ACHN (cell line): ENCODE data around the gene PVRIG.
"Not testable (repeated sequence)": the region's sequence is repeated elsewhere in the genome, so short reads cannot be mapped to it uniquely, and the experiment has no call there.

Experiments
- DNase-seq: peaks from one replicate; pipeline ENCODE4 v3.0.0-alpha.2; 2015
- in situ Hi-C: cut with HindIII; loops from 2 replicates; pipeline ENCODE4 v1.10.0; 2017; ENCODE audit warnings: low sequenced_read_pairs, low pct_ligation_motif_present, low pct_unique_long_range_greater_than_20kb

The PVRIG gene

DNA sequence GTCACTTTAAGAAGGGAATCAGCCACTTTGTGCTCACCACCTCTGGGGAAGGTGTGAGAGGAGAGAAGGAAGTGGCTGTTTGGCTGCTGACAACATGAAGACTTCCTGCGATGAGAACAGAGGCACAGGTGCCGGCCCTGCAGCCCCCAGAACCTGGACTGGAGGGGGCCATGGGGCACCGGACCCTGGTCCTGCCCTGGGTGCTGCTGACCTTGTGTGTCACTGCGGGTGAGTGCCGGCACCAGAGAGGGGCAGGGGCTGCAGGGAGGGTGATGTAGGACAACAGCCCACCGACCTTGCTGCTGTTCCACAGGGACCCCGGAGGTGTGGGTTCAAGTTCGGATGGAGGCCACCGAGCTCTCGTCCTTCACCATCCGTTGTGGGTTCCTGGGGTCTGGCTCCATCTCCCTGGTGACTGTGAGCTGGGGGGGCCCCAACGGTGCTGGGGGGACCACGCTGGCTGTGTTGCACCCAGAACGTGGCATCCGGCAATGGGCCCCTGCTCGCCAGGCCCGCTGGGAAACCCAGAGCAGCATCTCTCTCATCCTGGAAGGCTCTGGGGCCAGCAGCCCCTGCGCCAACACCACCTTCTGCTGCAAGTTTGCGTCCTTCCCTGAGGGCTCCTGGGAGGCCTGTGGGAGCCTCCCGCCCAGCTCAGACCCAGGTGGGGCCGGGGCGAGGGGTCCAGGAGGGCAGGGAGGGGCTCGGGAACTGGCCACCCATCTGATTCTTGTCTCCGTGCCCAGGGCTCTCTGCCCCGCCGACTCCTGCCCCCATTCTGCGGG, at the start of gene PVRIG:
Gene PVRIG (plus strand): TSS at position 149 of the 785 bp plus-strand sequence. CDS start 22 bp downstream, at position 171.
- in situ Hi-C loops, DNase-seq: not testable (repeated sequence)

DNA sequence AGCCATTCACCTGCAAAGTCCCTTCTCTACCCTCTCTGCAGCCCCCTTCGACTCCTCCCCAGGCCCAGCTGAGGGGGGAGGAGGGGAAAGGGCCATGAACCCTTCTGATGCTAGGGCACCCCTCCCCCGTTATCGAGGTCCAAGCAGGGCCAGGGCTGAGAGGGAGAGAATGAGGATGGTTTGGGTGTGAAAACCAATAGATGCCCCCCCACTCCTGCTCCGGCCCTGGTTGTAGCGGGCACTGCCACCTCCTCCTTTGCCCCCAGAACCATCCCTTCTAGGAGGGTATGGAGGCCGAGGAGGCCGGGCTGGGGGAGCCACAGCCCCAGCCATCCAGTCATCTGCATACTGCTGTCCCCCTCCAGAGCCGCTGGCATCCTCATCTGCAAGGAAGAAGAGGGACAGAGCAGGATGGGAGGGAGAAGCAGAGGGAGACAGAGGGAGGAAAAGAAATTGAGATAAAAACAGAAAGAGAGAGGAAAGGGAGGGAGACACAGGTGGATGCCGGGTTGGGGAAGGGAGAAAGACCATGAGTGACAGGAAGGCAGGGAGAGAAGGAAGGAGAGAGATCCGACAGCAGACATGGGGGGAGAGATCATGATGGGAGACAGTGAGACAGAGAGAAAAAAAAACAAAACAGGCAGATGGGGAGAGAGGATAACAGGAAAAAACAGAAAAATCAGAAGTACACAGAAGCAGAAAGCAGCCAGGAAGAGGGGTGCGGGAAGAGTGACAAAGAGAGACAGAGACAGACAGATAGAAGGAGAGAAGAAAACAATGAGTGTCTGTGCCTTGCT, 49.5 kb upstream of the PVRIG start:
- no peak for DNase-seq
- in situ Hi-C loops: no loop called here

DNA sequence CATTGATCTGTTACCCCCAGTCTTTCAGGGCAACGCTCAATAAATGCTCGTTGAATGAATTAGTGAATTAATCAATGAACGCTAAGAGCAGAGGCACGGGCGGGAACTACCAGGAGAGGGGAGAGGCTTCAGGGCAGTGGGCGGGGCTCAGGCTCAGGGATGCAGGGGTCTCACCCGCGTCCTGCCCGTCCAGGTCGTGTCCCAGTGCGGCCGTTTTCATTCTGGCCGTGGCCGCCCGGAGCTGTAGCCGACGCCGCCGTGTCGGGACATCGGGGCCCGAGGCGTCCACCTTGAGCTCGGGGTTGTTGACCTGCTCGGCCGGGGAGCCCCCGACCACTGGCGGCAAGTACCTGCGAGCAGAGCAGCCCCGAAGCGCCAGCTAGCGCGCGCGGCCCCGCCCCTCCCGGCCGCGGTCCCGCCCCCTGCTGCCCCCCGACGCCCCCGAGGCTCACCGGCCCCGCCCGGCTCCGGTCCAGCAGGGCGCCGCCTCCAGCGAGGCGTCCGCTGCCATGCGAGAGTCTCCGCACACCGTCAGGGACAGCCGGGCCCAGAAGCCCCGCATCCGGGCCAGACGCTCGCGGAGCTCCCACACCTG, 48.6 kb upstream of the PVRIG start:
- DNase-seq: no peak
- in situ Hi-C loops: no loop called here

DNA sequence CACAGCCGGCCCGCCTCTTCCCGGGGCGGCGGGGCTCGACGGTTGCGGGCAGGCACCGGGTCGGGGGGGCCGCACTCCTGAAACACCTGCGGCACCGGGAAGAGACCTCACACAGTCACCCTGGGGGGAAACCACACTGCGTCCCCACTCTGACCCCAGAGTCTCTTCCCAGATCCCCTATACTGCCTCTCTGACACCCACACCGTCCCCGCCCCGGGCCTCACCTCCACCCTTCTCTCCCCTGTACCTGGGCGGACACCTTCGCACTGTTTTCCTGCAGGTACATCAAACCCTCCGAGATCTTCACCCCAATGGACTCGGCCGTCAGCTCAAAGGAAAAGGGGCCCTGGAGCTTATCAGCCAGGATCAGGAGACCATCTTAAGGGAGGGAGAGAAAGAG, 47.9 kb upstream of the PVRIG start:
- DNase-seq: no peak
- in situ Hi-C loops: no loop called here

DNA sequence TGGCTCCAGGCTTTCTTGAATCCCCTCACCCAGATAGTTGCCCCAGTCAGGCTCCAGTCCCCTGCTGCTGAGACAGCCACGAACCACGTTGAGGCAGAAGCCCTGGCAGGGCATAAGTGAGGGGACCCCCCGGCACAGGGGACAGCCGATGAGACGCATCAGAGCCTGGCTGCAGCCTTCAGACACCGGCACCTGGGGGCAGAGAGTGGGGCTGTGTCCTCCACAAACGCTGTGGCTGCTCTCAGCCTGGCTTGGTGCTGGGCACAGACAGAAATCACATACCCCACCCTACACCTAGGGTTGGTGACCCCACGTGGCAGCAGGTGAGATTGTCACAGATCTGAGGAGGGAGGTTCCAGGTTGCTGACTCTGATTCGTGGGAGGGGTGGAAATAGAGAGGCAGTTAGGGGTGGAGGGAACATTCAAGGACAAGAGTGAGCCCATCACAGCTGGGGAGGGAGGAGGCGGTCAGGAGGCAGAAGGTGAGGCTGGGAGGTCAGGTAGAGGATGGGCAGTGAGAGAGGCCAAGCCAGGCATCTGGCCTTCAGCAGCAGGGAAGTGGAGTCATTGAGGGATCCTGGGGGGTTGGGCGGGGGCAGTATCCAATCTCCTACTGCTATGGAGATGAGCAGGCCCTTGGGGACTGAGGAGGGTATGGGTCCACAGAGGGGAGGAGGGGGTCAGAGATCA, 45.8 kb upstream of the PVRIG start:
- DNase-seq: no peak
- in situ Hi-C loops: no loop called here

DNA sequence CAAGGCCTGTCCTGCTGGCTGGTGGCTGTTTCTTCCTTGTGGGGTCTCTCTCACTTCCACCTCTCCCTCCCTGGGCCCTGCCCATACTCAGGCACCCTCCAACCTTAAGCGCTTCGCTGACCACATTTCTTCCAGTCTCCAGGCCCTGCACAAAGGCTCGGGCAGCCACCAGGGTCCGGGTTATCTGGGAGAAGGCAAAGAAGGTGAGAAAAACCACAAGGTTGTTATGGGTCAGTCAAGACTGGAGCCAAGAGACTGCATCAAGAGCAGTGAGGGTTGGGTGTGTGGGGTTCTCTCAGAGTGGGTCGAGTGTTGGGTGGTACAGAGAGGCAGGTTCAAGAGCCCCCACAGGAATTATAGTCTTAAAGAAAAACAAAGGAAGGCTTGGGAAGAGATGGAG, 45.2 kb upstream of the PVRIG start:
- DNase-seq: no peak
- in situ Hi-C loops: no loop called here

DNA sequence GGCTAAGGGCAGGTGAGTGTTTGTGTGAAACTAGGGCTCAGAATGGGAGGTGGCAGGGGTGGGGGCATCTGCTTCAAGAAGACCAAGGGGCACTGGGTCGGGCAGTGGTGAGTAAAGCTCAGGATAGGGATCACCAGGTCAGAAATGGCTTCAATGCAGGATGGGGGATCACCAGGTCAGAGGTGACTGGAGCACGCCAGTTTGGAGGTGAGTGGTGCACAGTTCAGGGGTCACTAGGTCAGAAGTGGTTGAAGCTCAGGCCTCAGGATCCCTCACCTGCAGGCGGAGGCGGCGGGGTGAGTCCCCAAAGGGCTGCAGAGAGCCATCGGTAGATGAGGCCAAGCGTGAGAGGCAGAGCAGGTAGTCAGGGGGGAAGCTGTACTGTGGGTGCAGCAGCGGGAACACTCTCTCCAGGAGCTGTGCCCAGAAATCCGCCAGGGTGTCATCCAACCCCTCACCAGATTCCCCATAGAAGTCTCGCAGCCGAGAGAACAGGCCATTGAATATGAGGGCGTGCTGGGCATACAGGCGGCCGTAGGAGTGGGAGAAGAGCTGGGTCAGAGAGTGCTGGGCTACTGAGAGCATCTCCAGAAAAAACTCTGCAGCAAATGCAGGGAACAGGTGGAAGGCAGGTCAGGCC, 44.3 kb upstream of the PVRIG start:
- in situ Hi-C loops: no loop called here
- no peak for DNase-seq

DNA sequence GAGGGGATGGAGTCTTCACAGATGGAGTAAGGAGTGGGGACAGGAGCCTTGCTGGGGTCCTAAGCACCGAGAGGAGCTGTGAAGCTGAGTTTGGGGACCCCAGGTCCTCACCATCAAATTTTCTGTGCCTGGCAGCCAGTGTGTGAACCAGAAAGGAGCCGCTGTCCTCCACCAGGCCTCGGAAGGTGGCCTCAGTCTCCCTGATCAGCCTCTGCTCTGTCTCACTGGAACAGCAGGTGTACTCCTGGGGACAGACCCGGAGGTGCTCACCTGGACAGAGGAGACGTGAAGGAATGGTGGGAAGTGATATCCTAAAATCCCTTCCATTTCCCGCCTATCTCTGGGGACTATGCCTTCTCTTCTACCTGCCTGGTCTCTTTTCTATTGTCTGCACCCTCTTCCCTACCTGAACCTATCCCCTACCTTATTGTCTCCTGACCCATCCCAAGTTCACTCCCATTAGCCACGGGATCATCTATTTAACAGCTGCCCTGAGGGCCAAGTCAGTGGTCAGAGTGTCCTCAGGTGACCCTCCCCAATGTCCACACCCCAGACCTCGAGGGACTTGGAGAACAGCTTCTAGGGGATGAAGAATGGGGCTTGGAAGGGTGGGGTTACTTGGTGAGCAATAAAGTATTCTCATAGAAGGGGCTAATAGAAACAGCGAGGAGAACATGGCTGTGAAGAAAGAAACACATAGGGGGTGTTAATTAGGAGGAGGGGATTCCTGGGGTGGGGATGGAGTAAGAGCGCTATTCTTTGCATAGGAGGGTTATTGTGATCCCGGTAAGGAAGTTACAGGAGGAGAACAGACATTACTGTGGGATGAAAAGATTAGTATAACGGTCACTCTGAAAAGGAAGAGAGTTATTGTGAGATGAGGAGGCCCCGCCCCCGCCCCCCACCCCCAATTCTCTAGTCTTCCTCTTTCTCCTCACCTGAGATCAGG, 43.4 kb upstream of the PVRIG start:
- in situ Hi-C loops: no loop called here
- DNase-seq: no peak

DNA sequence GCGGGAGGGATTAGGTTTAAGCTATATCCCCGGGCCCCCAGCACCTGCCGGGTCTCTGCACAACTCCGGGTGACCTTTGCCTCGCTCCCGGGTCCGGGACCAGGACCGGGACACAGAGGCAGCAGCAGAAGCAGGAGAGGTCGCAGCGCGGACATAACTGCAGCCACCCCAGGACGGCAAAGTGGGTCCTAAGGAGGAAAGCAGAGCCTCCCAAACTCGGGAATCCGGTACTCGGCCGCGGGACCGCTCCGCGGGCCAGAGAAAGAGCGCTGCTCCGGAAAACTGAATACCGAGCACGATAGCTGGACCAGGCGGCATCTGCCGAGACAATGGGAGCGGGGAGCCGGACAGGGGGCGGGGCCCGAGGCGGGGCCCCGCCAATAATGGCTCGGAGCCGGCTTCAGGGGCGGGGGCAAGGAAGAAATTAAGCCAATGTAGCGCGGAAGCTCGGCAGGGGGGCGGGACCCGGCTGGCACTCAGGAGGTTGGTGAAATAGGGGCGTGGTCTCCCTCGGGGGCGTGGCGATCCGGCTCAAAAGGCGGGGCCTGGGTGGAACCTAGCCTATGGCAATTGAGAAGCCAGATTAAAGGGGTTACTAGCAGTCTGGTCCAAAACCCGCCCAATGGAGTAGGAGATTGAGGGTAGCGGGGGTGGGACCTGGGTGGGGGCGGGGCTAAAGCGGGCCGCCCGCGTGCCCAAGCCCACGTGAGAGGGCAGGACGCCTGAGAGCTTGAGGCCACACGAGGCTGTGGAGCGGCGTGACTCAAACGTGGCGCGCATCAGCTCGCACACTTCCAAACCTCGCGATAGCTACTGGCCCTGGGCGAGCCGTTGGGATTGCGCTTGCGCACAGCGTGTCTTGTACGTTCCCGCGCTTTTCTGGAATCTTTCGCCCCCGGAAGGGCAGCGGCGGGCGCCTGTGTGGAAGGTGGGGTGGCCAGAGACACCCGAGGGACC, 42.4 kb upstream of the PVRIG start, which contains the start of the genes GPC2 and STAG3:
Gene GPC2 (minus strand): TSS at position 337 of the 957 bp plus-strand sequence. CDS start 182 bp downstream, at position 155.
Gene STAG3 (plus strand): TSS at position 874 of the 957 bp plus-strand sequence. CDS start 2,639 bp downstream, outside the sequence.
- DNase-seq: peak; percentile 98
- in situ Hi-C loops: no loop called here

DNA sequence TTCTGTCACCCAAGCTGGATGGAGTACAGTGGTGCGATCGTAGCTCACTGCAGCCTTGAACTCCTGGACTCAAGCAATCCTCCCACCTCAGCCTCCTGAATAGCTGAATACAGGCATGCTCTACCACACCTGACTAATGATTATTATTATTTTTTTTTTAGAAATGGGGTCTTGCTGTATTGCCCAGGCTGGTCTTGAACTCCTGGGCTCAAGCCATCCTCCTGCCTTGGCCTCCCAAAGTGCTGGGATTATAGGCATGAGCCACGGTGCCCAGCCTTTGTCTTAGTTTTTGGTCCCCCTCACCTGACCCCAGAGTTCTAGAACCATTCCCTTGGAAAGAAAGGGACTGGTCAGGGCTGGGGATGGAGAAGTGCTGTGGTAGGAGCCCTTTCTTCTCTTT, 39.7 kb upstream of the PVRIG start:
- DNase-seq, in situ Hi-C loops: not testable (repeated sequence)

DNA sequence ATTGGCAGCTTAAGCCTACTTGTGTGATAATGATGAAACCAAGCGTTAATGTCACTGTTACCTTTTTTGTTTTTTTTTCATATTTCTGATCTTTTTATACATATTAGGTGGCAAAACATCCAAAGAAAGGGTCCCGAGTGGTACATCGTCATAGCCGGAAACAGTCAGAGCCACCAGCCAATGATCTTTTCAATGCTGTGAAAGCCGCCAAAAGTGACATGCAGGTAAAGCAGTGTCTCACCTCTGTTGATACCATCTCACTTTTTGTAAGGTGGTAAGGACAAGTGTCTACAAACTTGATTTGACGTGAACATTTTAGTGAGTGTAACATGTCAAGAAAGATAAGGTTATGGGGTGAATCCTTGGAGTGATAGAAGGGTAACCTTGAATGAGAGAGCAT, 37.1 kb upstream of the PVRIG start:
- DNase-seq, in situ Hi-C loops: not testable (repeated sequence)

DNA sequence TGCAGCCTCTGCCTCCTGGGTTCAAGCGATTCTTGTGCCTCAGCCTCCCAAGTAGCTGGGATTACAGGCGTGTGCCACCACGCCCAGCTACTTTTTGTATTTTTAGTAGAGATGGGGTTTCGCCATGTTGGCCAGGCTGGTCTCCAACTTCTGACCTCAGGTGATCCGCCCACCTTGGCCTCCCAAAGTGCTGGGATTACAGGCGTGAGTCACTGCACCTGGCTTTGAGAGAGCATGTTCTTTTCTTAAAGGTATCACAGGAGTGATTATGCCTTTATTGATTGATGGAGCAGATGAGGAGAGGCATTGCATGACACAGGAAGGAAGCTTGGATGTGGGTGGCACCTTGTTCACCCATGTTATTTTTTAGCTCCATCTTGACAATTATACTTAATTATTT, 36.7 kb upstream of the PVRIG start:
- in situ Hi-C loops: not testable (repeated sequence)

DNA sequence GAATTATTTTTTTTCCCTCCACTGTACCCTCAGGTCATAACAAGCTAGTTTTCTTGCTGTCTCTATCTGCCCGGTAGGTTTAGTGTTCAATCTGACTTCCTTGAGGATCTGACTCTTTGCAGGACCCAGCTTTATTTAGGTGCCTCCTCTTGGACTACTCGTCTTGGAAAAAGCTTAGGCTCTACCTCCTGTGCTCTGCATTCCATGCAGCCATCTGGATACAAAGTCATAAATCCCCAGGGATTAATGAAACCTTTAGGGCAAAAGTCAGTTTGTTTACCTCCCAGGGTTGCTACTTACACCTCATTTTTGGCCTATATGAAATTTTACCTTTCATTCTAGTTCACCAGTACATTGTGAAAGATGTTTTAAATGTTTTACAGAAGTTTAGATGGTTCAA, 34.0 kb upstream of the PVRIG start:
- no peak for DNase-seq
- in situ Hi-C loops: no loop called here

More for the DNA sequence above, 36.7 kb upstream of the PVRIG start:
- not testable (repeated sequence) for DNase-seq

DNA sequence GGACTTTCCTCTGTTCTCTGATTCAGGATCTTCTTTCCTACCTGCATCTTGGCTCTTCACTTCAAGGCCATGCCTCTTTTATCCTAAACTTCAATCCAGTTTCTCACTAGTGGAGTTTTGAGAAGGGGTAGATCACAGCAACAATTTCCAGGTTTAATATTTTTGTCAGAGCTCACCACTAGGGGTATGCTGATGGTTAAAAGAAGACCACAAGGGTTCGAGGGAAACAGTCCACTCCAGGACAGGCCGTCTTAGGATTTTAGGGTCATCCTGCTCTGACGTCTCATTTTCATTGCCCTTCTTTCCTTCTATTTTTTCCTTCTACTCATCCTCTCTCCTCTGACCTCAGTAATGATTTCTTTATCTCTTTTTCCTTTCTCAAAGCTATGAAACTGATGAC, 30.7 kb upstream of the PVRIG start:
- in situ Hi-C loops: no loop called here
- no peak for DNase-seq

DNA sequence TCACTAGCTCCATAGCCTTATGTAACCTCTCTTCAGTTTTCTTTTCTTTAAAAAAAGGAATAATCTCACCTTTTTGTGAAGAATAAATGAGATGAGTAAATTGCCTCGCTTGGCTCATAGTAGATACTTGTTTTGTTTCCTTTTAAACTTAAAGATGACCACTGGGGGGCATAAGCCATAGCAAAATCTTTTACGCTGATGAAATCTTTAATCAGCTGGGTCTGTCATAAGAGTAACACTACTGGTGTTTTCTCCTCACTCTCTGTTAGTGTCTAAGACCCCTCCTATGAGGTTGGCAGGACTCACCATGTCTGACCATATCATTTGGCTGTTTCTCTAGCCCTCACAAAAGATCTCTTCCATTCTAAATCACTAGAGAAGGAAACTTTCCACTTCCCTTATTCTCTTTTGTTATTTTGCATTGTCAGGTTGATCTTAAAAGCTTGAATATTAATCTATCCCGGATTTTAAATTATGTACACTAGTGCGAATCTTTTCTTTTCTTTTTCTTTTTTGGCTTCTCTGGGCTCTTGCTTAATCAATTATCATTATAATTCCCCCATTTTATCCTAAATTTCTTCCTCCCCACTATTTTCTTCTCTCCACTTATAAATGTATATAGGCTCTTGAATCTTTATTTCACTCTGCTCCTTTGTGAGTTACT, 29.6 kb upstream of the PVRIG start:
- in situ Hi-C loops: no loop called here
- peak; percentile 68 for DNase-seq

DNA sequence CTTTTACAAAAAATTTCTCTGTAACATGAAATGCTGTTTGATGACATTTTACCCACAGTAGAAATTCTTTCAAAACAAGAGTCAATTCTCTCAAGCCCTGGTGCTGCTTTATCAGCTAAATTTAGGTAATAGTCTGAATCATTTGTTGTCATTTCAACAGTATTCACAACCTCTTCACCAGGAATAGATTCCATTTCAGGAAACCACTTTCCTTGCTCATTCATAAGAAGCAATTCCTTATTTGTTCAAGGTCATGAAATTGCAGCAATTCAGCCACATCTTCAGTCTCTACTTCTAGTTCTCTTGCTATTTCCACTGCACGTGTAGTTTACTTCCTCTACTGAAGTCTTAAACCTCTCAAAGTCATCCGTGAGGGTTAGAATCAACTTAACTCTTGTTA, 28.0 kb upstream of the PVRIG start:
- no peak for DNase-seq
- in situ Hi-C loops: no loop called here
